A549 (cell line): ENCODE data around the gene MYRF. TPM values are rescaled to one million over a fixed set of nuclear protein-coding genes. Genes with fewer than 3 reads are reported as not detected.
A peak's percentile ranks its signal among the peaks of the same experiment; 100 is the strongest.

Source experiments
- ATAC-seq, 2 experiments: fragments of 200-7000 bp in 1 of 2; fragments of >200 bp in 1 of 2; cut with Nextera tagmentation in 1 of 2; cut with Tn5 transposase in 1 of 2; 3 replicates each; pipeline versions ENCODE4 v1.8.0 to v1.9.1; 2018 to 2020; ENCODE audit warnings: mild to moderate bottlenecking in 1 of 2, moderate library complexity in 1 of 2
- CTCF ChIA-PET: fragments of 300-600 bp; sonication (Branson Sonifier 250); formaldehyde crosslinking; extraction: SDS; loops from one replicate; lab custom pipeline; 2021; ENCODE audit warnings: antibody characterized with exemption, inconsistent platforms; lab: Yijun Ruan, JAX
- POLR2A ChIA-PET: fragments of 350-600 bp; formaldehyde crosslinking; extraction: SDS; loops from one replicate; lab custom pipeline; 2021; ENCODE audit warnings: antibody characterized with exemption, inconsistent platforms; lab: Yijun Ruan, JAX
- DNase-seq, 2 experiments: peaks; one replicate each; pipeline versions ENCODE4 v3.0.0 to v3.0.0-alpha.2; 2011 to 2016; ENCODE audit warnings: low read depth in 1 of 2, low spot score in 1 of 2
- FAIRE-seq: peaks from 2 replicates; lab custom pipeline; 2011; peaks lifted over from hg19 to GRCh38; lab: Jason Lieb, UNC
- H3K27ac ChIP-seq, 2 experiments: fragments of >200 bp; sonication (Bioruptor Twin); formaldehyde crosslinking; 3 replicates each; pipeline ENCODE4 v1.5.1; 2016 to 2017
- H3K4me1 ChIP-seq: fragments of >200 bp; sonication (Bioruptor Twin); formaldehyde crosslinking; 3 replicates; pipeline ENCODE4 v1.6.1; 2016
- H3K4me2 ChIP-seq: fragments of >200 bp; sonication (Bioruptor Twin); formaldehyde crosslinking; 3 replicates; pipeline ENCODE4 v1.6.1; 2016
- H3K4me3 ChIP-seq: fragments of >200 bp; sonication (Bioruptor Twin); formaldehyde crosslinking; 3 replicates; pipeline ENCODE4 v1.5.1; 2016
- H3K9me3 ChIP-seq: fragments of >200 bp; sonication (Bioruptor Twin); formaldehyde crosslinking; 3 replicates; pipeline ENCODE4 v1.6.1; 2016
- BHLHE40 ChIP-seq: IDR thresholded peaks from 2 replicates; pipeline ENCODE4 v1.6.1; 2012; ENCODE audit warnings: low read depth, low read length, inconsistent platforms
- EHF ChIP-seq: fragments of 250-450 bp; sonication (Bioruptor Pico); IDR thresholded peaks from 2 replicates; pipeline ENCODE4 v1.5.0; 2020; ENCODE audit warnings: mild to moderate bottlenecking
- FOSL2 ChIP-seq, 2 experiments: fragments of 450-650 bp in 1 of 2; fragments of >200 bp in 1 of 2; sonication (Bioruptor Twin) in 1 of 2; formaldehyde crosslinking; IDR thresholded peaks; 2 replicates each; pipeline versions ENCODE4 v1.5.0 to v1.6.1; 2016 to 2020; ENCODE audit warnings: mild to moderate bottlenecking in 1 of 2, moderate library complexity in 1 of 2
- GATA3 ChIP-seq: IDR thresholded peaks from 2 replicates; pipeline ENCODE4 v1.6.1; 2012; ENCODE audit warnings: borderline replicate concordance
- HEYL ChIP-seq: fragments of 250-450 bp; sonication (Bioruptor Pico); IDR thresholded peaks from 2 replicates; pipeline ENCODE4 v1.8.0; 2021; ENCODE audit warnings: mild to moderate bottlenecking, moderate library complexity
- HOXA7 ChIP-seq: fragments of 250-450 bp; sonication (Bioruptor Pico); IDR thresholded peaks from 2 replicates; pipeline ENCODE4 v1.5.0; 2020; ENCODE audit warnings: mild to moderate bottlenecking, moderate library complexity
- HOXB5 ChIP-seq: fragments of 250-450 bp; sonication (Bioruptor Pico); IDR thresholded peaks from 2 replicates; pipeline ENCODE4 v1.5.0; 2020; ENCODE audit warnings: mild to moderate bottlenecking, moderate library complexity
- JUNB ChIP-seq: fragments of >200 bp; sonication (Bioruptor Twin); formaldehyde crosslinking; IDR thresholded peaks from 2 replicates; pipeline ENCODE4 v1.6.1; 2016
- KDM1A ChIP-seq: fragments of 200-600 bp; sonication (generic); IDR thresholded peaks from 2 replicates; pipeline ENCODE4 v1.6.1; 2016; ENCODE audit warnings: low read depth, mild to moderate bottlenecking
- KDM5A ChIP-seq: fragments of 200-600 bp; sonication (generic); IDR thresholded peaks from 2 replicates; pipeline ENCODE4 v1.6.1; 2016; ENCODE audit warnings: antibody characterized with exemption, mild to moderate bottlenecking
- MAFK ChIP-seq: fragments of 450-650 bp; IDR thresholded peaks from 2 replicates; pipeline ENCODE4 v1.6.1; 2014; ENCODE audit not compliant: partially characterized antibody
- MAZ ChIP-seq: fragments of 150-350 bp; IDR thresholded peaks from 2 replicates; pipeline ENCODE4 v1.6.1; 2014; ENCODE audit warnings: antibody characterized with exemption, low read depth, low read length, borderline replicate concordance
- MYC ChIP-seq: IDR thresholded peaks from 2 replicates; pipeline ENCODE4 v1.6.1; 2012; ENCODE audit warnings: mild to moderate bottlenecking, inconsistent platforms, low read length, improper control_type of control experiment, borderline replicate concordance
- PHF8 ChIP-seq: fragments of 200-600 bp; sonication (generic); IDR thresholded peaks from 2 replicates; pipeline ENCODE4 v1.6.1; 2016; ENCODE audit warnings: low read depth, mild to moderate bottlenecking, antibody characterized with exemption, moderate library complexity, borderline replicate concordance
- POLR2A ChIP-seq: IDR thresholded peaks from 2 replicates; pipeline ENCODE4 v1.6.1; 2012; ENCODE audit warnings: mild to moderate bottlenecking, low read length
- POLR2AphosphoS2 ChIP-seq: conservative IDR thresholded peaks from 2 replicates; pipeline ENCODE4 v1.6.1; 2012; ENCODE audit warnings: low read length, improper control_type of control experiment, inconsistent platforms
- RARB ChIP-seq: fragments of 250-450 bp; sonication (Bioruptor Pico); IDR thresholded peaks from 2 replicates; pipeline ENCODE4 v1.8.0; 2021; ENCODE audit warnings: mild to moderate bottlenecking, moderate library complexity
- RFX5 ChIP-seq: fragments of 450-650 bp; IDR thresholded peaks from 2 replicates; pipeline ENCODE4 v1.7.1; 2014; ENCODE audit warnings: antibody characterized with exemption, mild to moderate bottlenecking, moderate library complexity
- TFCP2L1 ChIP-seq: fragments of 250-450 bp; sonication (Bioruptor Pico); IDR thresholded peaks from 2 replicates; pipeline ENCODE4 v1.5.0; 2021; ENCODE audit warnings: mild to moderate bottlenecking
- ZC3H11A ChIP-seq: fragments of 450-650 bp; IDR thresholded peaks from 2 replicates; pipeline ENCODE4 v1.6.1; 2014; ENCODE audit warnings: antibody characterized with exemption, mild to moderate bottlenecking
- ZNF302 ChIP-seq: fragments of 250-450 bp; sonication (Bioruptor Pico); IDR thresholded peaks from 2 replicates; pipeline ENCODE4 v1.9.0; 2021; ENCODE audit warnings: inconsistent platforms, mild to moderate bottlenecking, moderate library complexity
- WGBS: methylation state at CpG from one replicate; pipeline ENCODE4 v1.1.6; 2017; ENCODE audit errors: missing lambda C conversion rate; 5-methylcytosine and 5-hydroxymethylcytosine counted together
- polyA plus RNA-seq, 4 experiments: library from polyadenylated mRNA; depleted of rRNA in 3 of 4; stranded (reverse); fragments of >200 nt; fragmentation: RNase III in 1 of 4; extraction: RNeasy Plus Mini Kit Qiagen cat#74134 plus additional on column Dnase treatment in 1 of 4; gene quantifications; 2 replicates in 3 of 4; 3 replicates in 1 of 4; pipeline ENCODE4 v1.2.3, GENCODE V29; 2011 to 2017
- TF ChIP-seq, protein P1 (sequence below): IDR thresholded peaks from 2 replicates; pipeline ENCODE4 v1.6.1; 2012
- TF ChIP-seq, protein P2 (sequence below): fragments of 200-600 bp; sonication (generic); IDR thresholded peaks from 2 replicates; pipeline ENCODE4 v1.6.1; 2016; ENCODE audit warnings: antibody characterized with exemption, mild to moderate bottlenecking, moderate library complexity
- TF ChIP-seq, protein P3 (sequence below): fragments of >200 bp; sonication (Bioruptor Twin); formaldehyde crosslinking; IDR thresholded peaks from 3 replicates; pipeline ENCODE4 v1.5.1; 2016
- TF ChIP-seq, protein P4 (sequence below): fragments of 450-650 bp; IDR thresholded peaks from 2 replicates; pipeline ENCODE4 v1.6.1; 2014; ENCODE audit warnings: antibody characterized with exemption
- TF ChIP-seq, protein P5 (sequence below): IDR thresholded peaks from 2 replicates; pipeline ENCODE4 v1.6.1; 2012

MYRF gene
- polyA plus RNA-seq, 2 of the 4 experiments (the other 2 are of a cell fraction): 14.7 to 22.3 TPM

DNA sequence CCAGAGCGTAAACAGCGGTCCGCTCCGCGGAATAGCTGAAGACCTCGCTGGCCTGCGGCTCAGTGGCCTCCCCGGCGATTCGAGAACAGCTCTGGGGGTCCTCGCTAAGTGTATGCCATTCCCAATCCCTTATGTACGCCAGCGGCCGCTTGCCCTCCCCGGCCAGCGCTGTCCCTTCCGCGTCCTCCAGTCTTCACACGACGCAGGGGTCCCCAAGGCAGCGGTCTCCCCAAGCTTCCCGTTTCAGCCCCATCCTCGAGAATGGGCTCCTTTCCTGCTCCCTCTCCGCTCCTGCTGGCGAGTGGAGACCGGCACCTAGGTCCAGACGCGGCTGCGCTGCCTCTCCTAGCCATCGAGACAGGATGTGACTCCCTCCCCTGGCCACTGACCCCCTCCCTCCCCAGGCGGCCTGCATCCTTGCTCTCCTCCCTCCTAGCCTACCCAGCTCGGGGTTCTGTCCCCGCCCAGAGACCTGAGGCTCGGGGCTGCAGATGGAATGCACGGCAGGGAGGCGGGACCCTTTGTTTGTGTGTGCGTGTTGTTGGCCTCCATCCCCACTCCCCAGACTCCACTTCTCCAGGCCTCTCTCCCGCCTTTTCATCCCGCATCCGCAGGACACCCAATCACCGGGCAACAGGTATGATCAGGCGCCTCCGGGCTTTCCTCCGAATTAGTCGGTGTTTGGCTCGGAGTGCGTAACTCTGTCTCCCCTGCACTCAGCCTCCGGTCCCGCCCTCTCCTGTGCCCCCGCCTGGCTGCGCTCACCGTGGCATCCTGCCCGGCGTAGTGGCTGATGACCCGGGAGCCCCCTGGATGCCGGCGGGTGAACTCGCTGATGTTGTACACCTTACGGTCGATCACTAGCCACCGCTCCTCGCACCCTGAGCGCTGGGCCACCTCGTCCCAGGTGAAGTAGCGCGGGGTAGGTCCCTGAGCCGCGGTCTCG, 63.6 kb downstream of the MYRF start:
- CTCF ChIA-PET: interaction anchor here (0.7 to 10.5 kb wide), 21 partner anchors 9 to 292 kb away, joined by 3 to 145 read pairs (median 5); partner anchors contain the start of genes FADS2, FEN1 and TMEM258
- H3K4me1 ChIP-seq: peaks cover 38% of the 10 kb centered on the region
- 2% methylated on average over 43 of the region's 69 CpGs for WGBS

DNA sequence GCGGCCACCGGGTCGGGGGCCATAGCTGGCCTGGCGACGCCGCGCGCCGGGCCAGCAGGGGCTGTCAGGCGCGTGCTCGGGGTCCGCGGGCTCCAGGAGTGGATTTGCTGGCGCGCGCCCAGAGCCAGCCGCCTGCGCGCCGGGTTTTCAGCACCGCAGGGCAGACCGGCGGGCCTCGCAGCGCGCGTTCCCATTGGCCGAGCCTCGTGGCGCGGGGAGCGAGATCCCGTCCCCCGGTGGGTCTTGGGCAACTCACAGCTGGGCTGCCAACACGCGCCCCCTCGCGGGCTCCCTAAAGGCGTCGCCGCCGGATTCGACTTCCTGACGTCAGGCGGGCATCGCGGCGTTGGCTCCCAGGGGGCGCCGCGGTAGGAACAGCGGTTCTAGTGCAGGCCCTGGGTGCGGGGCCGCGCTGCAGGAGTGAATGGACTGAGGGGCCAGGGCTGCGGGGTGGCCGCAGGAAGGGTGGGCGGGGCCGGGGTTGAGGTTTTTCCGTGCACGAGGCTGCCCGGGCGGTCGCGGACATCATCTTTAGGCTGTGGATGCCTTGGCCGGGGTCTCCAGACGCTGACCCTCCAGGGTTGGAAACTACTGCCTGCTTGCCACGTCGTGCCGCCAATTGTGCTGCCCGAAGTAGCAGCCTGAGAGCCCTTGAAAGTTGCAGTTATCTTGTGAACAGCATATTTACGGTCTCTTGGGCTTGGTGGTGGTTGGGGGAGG, 64.5 kb downstream of the MYRF start, which contains the start of gene FADS1:
FADS1 (minus strand) TSS at position 268 of the 720 bp plus-strand sequence; CDS start at position 194, 74 bp downstream.
- Histone ChIP-seq H3K27ac (peak within 1 kb of the TSS; percentile 98 to 99), H3K9me3 (no peaks in the 10 kb centered on the region), H3K4me1 (peaks cover 44% of the 10 kb centered on the region), H3K4me3 (peak within 1 kb of the TSS; percentile 83), H3K4me2 (peak within 1 kb of the TSS; percentile 89)
- peak; percentile 96 to 97 for DNase-seq
- peak; percentile 67 to 75 for ATAC-seq
- CTCF ChIA-PET: interaction anchor here (0.8 to 10.5 kb wide), 17 partner anchors 10 to 291 kb away, joined by 3 to 145 read pairs (median 5); partner anchors contain the start of genes FADS2, FEN1 and TMEM258
- 0% methylated on average over 6 of the region's 73 CpGs for WGBS
- FAIRE-seq: no peak
- POLR2A ChIA-PET: interaction anchor here (0.6 to 6.0 kb wide), 6 partner anchors 11 to 420 kb away, joined by 3 to 71 read pairs (median 5); partner anchors contain the start of gene FADS2
- TF ChIP-seq TFCP2L1 (CRISPR knock-in tag) (0 out of 2 replicates have a peak, but pooled peaks have one; percentile 20), KDM5A (no peak), KDM1A (no peak), MAZ (0 out of 2 replicates have a peak, but pooled peaks have one; percentile 38), HOXA7 (CRISPR knock-in tag) (no peak), ZNF302 (CRISPR knock-in tag) (no peak), JUNB (no peak), POLR2A (peak; percentile 53), MYC (peak; percentile 83), FOSL2 (IDR thresholded peaks at IDR 0.05) (no peak), FOSL2 (CRISPR knock-in tag; IDR thresholded peaks at IDR 0.05) (peak; percentile 45), ZC3H11A (no peak), HOXB5 (CRISPR knock-in tag) (no peak), RARB (CRISPR knock-in tag) (no peak), MAFK (no peak), HEYL (CRISPR knock-in tag) (no peak), RFX5 (peak; percentile 73), POLR2AphosphoS2 (no peak), BHLHE40 (no peak)
- TF ChIP-seq, protein P1, sequence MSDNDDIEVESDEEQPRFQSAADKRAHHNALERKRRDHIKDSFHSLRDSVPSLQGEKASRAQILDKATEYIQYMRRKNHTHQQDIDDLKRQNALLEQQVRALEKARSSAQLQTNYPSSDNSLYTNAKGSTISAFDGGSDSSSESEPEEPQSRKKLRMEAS: peak; percentile 97
- TF ChIP-seq, protein P2, sequence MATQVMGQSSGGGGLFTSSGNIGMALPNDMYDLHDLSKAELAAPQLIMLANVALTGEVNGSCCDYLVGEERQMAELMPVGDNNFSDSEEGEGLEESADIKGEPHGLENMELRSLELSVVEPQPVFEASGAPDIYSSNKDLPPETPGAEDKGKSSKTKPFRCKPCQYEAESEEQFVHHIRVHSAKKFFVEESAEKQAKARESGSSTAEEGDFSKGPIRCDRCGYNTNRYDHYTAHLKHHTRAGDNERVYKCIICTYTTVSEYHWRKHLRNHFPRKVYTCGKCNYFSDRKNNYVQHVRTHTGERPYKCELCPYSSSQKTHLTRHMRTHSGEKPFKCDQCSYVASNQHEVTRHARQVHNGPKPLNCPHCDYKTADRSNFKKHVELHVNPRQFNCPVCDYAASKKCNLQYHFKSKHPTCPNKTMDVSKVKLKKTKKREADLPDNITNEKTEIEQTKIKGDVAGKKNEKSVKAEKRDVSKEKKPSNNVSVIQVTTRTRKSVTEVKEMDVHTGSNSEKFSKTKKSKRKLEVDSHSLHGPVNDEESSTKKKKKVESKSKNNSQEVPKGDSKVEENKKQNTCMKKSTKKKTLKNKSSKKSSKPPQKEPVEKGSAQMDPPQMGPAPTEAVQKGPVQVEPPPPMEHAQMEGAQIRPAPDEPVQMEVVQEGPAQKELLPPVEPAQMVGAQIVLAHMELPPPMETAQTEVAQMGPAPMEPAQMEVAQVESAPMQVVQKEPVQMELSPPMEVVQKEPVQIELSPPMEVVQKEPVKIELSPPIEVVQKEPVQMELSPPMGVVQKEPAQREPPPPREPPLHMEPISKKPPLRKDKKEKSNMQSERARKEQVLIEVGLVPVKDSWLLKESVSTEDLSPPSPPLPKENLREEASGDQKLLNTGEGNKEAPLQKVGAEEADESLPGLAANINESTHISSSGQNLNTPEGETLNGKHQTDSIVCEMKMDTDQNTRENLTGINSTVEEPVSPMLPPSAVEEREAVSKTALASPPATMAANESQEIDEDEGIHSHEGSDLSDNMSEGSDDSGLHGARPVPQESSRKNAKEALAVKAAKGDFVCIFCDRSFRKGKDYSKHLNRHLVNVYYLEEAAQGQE: peak; percentile 79
- TF ChIP-seq, protein P3, sequence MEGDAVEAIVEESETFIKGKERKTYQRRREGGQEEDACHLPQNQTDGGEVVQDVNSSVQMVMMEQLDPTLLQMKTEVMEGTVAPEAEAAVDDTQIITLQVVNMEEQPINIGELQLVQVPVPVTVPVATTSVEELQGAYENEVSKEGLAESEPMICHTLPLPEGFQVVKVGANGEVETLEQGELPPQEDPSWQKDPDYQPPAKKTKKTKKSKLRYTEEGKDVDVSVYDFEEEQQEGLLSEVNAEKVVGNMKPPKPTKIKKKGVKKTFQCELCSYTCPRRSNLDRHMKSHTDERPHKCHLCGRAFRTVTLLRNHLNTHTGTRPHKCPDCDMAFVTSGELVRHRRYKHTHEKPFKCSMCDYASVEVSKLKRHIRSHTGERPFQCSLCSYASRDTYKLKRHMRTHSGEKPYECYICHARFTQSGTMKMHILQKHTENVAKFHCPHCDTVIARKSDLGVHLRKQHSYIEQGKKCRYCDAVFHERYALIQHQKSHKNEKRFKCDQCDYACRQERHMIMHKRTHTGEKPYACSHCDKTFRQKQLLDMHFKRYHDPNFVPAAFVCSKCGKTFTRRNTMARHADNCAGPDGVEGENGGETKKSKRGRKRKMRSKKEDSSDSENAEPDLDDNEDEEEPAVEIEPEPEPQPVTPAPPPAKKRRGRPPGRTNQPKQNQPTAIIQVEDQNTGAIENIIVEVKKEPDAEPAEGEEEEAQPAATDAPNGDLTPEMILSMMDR: peak; percentile 76
- TF ChIP-seq, protein P4, sequence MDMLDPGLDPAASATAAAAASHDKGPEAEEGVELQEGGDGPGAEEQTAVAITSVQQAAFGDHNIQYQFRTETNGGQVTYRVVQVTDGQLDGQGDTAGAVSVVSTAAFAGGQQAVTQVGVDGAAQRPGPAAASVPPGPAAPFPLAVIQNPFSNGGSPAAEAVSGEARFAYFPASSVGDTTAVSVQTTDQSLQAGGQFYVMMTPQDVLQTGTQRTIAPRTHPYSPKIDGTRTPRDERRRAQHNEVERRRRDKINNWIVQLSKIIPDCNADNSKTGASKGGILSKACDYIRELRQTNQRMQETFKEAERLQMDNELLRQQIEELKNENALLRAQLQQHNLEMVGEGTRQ: 0 out of 2 replicates have a peak, but pooled peaks have one; percentile 11

More for the DNA sequence above, 63.6 kb downstream of the MYRF start:
- TF ChIP-seq HOXA7 (CRISPR knock-in tag) (no peak; the same call in 1 of the 2 replicates), GATA3 (no peak), EHF (0 out of 2 replicates have a peak, but pooled peaks have one; percentile 23), RARB (CRISPR knock-in tag) (no peak; the same call in 1 of the 2 replicates), PHF8 (peak; percentile 15; the same call in 1 of the 2 replicates)
- TF ChIP-seq, protein P5, sequence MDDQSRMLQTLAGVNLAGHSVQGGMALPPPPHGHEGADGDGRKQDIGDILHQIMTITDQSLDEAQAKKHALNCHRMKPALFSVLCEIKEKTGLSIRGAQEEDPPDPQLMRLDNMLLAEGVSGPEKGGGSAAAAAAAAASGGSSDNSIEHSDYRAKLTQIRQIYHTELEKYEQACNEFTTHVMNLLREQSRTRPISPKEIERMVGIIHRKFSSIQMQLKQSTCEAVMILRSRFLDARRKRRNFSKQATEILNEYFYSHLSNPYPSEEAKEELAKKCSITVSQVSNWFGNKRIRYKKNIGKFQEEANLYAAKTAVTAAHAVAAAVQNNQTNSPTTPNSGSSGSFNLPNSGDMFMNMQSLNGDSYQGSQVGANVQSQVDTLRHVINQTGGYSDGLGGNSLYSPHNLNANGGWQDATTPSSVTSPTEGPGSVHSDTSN: peak; percentile 59; the same call in 1 of the 2 replicates
- TF ChIP-seq, all 56 proteins: peak for 3
- FAIRE-seq: no peak
- Histone ChIP-seq H3K9me3 (no peaks in the 10 kb centered on the region), H3K4me2 (peak overlapping the region; percentile 89), H3K27ac (peak overlapping the region; percentile 98 to 99), H3K4me3 (peak overlapping the region; percentile 83)
- peak; percentile 55 to 57 for ATAC-seq
- POLR2A ChIA-PET: interaction anchor here (0.6 to 6.0 kb wide), 12 partner anchors 7 to 419 kb away, joined by 3 to 71 read pairs (median 6); partner anchors contain the start of genes FADS2, FEN1 and TMEM258
- DNase-seq: peak; percentile 67 to 79
